Effector memory CD8-positive, alpha-beta T cell (primary cell): ENCODE data around the gene NEMF.
"Not testable (repeated sequence)": the region's sequence is repeated elsewhere in the genome, so short reads cannot be mapped to it uniquely, and the experiment has no call there.

ENCODE experiments used
- ATAC-seq: fragments of 150-1000 bp; cut with Tn5 transposase; replicated peaks from 2 replicates; pipeline ENCODE4 v1.10.0; 2021; ENCODE audit warnings: mild to moderate bottlenecking, moderate library complexity
- DNase-seq, 3 experiments: peaks; one replicate each; pipeline ENCODE4 v3.0.0; 2021
- H3K27ac Mint-ChIP-seq, 2 donors: one replicate each; pipeline ENCODE4 v1.8.0; 2022; ENCODE audit warnings: mild to moderate bottlenecking in 2 of 2, mixed read lengths in 2 of 2, moderate library complexity in 2 of 2
- H3K27me3 Mint-ChIP-seq, 2 donors: one replicate each; pipeline ENCODE4 v1.8.0; 2022; ENCODE audit warnings: mixed read lengths in 2 of 2
- H3K36me3 Mint-ChIP-seq: one replicate; pipeline ENCODE4 v1.8.0; 2022; ENCODE audit warnings: mild to moderate bottlenecking, moderate library complexity, mixed read lengths; ENCODE audit not compliant: insufficient read depth
- H3K4me1 Mint-ChIP-seq, 2 donors: one replicate each; pipeline ENCODE4 v1.8.0; 2022; ENCODE audit warnings: low read depth in 2 of 2, mixed read lengths in 2 of 2
- H3K4me3 Mint-ChIP-seq, 2 donors: one replicate each; pipeline ENCODE4 v1.8.0; 2022; ENCODE audit warnings: mild to moderate bottlenecking in 2 of 2, mixed read lengths in 2 of 2, moderate library complexity in 2 of 2
- H3K9me3 Mint-ChIP-seq, 2 donors: one replicate each; pipeline ENCODE4 v1.8.0; 2022; ENCODE audit warnings: mixed read lengths in 2 of 2

NEMF gene

GRCh38 chr14:49849213-49849847 is 3.3 kb downstream of the NEMF start:
- Mint-ChIP-seq H3K27me3 (no peaks in the 10 kb centered on the region), H3K4me1 (peaks cover 22 to 46% of the 10 kb centered on the region in 2 donors), H3K4me3 (no peak overlapping the region), H3K27ac (peak overlapping the region; percentile 12 to 83), H3K36me3 (peaks cover 54% of the 10 kb centered on the region), H3K9me3 (no peaks in the 10 kb centered on the region)
- DNase-seq (no peak), ATAC-seq (no peak)

GRCh38 chr14:49828640-49829039 is 23.9 kb downstream of the NEMF start:
- ATAC-seq: no peak
- Mint-ChIP-seq H3K9me3 (no peaks in the 10 kb centered on the region), H3K27ac (peak overlapping the region in 1 of 2 donors; percentile 71), H3K4me1 (peaks cover 1 to 5% of the 10 kb centered on the region in 2 donors), H3K4me3 (no peak overlapping the region), H3K27me3 (no peaks in the 10 kb centered on the region), H3K36me3 (peaks cover 93% of the 10 kb centered on the region)
- no peak for DNase-seq

GRCh38 chr14:49820176-49820575 is 32.4 kb downstream of the NEMF start:
- peaks cover 74% of the 10 kb centered on the region for H3K36me3 Mint-ChIP-seq

DNA sequence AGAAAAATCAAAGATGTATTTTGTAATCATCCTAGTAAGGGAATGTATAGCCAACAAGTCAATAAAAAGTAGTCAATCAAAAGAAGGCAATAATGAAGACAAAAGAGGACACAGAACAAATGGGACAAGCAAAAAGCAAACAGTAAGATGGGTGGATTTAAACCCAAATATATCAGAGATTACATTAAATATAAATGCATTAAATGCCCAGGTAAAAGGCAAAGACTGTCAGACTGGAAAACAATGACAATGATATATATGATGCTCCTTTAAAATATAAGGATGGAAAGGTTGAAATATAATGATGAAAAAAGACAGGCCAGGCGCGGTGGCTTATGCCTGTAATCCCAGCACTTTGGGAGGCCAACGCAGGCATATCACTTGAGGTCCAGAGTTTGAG is 35.7 kb downstream of the NEMF start:
- Mint-ChIP-seq H3K27me3 (no peaks in the 10 kb centered on the region), H3K36me3 (peaks cover 70% of the 10 kb centered on the region), H3K4me3 (no peak overlapping the region), H3K9me3 (no peaks in the 10 kb centered on the region), H3K4me1 (peaks cover 0 to 4% of the 10 kb centered on the region in 2 donors), H3K27ac (peak overlapping the region in 1 of 2 donors; percentile 35)
- DNase-seq (no peak), ATAC-seq (no peak)

More at GRCh38 chr14:49820176-49820575, 32.4 kb downstream of the NEMF start:
- H3K9me3 Mint-ChIP-seq: no peaks in the 10 kb centered on the region
- H3K27ac Mint-ChIP-seq: no peak overlapping the region
- peaks cover 0 to 8% of the 10 kb centered on the region in 2 donors for H3K4me1 Mint-ChIP-seq
- no peaks in the 10 kb centered on the region for H3K27me3 Mint-ChIP-seq
- DNase-seq (no peak), ATAC-seq (no peak)
- H3K4me3 Mint-ChIP-seq: no peak overlapping the region

DNA sequence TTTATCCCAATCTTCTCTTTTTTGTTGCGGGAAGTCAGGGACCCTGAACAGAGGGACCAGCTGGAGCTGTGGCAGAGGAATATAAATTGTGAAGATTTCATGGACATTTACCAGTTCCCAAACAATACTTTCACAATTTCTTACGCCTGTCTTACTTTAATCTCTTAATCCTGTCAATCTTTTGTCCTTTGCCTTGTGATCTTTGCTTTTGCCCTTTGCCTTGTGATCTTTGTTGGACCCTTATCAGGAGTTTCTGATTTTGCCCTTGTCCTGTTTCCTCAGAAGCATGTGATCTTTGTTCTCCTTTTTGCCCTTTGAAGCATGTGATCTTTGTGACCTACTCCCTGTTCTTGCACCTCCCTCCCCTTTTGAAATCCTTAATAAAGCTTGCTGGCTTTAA is 36.5 kb downstream of the NEMF start:
- H3K9me3 Mint-ChIP-seq, H3K27me3 Mint-ChIP-seq, DNase-seq, H3K4me1 Mint-ChIP-seq, ATAC-seq, H3K4me3 Mint-ChIP-seq: not testable (repeated sequence)
- H3K27ac Mint-ChIP-seq: peak overlapping the region in 1 of 2 donors; percentile 35
- peaks cover 75% of the 10 kb centered on the region for H3K36me3 Mint-ChIP-seq

GRCh38 chr14:49808780-49809179 is 43.8 kb downstream of the NEMF start:
- Mint-ChIP-seq H3K4me3 (no peak overlapping the region), H3K27me3 (no peaks in the 10 kb centered on the region), H3K4me1 (peaks cover 0 to 8% of the 10 kb centered on the region in 2 donors), H3K36me3 (peaks cover 68% of the 10 kb centered on the region), H3K9me3 (no peaks in the 10 kb centered on the region), H3K27ac (peak overlapping the region in 1 of 2 donors; percentile 8)
- no peak for ATAC-seq
- no peak for DNase-seq

DNA sequence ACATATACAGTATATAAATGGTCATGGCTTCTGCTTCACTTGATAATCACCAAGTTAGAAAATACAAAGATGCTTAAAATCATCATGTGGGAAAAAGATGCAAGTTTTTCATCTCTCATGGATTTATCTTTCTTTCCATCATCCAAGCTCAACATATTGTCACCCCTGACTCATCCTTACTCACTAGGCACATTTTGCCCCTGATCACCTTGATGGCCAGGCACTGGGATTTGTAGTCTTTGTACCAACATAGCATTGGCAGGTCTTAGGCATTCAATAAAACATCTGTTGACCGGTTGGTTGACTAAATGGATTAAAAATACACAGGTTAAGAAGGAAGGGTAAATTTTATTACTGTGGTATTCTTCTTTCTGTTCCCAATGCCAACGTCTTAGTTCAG is 56.6 kb downstream of the NEMF start:
- Mint-ChIP-seq H3K9me3 (no peaks in the 10 kb centered on the region), H3K27ac (peak overlapping the region; percentile 18 to 68), H3K4me3 (no peak overlapping the region), H3K4me1 (peaks cover 0 to 5% of the 10 kb centered on the region in 2 donors), H3K36me3 (peaks cover 98% of the 10 kb centered on the region), H3K27me3 (no peaks in the 10 kb centered on the region)
- DNase-seq: no peak
- no peak for ATAC-seq

- Mint-ChIP-seq H3K27me3 (no peaks in the 10 kb centered on the region), H3K9me3 (no peaks in the 10 kb centered on the region), H3K27ac (peak overlapping the region; percentile 41 to 77), H3K4me3 (no peak overlapping the region), H3K36me3 (peaks cover 98% of the 10 kb centered on the region), H3K4me1 (peaks cover 0 to 10% of the 10 kb centered on the region in 2 donors)
- DNase-seq (no peak), ATAC-seq (no peak)
These were observed 60.0 kb downstream of the NEMF start for GRCh38 chr14:49792618-49793017.

GRCh38 chr14:49786315-49786714 is 66.3 kb downstream of the NEMF start:
- Mint-ChIP-seq H3K9me3 (no peaks in the 10 kb centered on the region), H3K4me3 (no peak overlapping the region), H3K27ac (peak overlapping the region in 1 of 2 donors; percentile 64), H3K36me3 (peaks cover 97% of the 10 kb centered on the region), H3K4me1 (peaks cover 0 to 6% of the 10 kb centered on the region in 2 donors), H3K27me3 (no peaks in the 10 kb centered on the region)
- DNase-seq: no peak
- ATAC-seq: no peak

- Mint-ChIP-seq H3K27me3 (no peaks in the 10 kb centered on the region), H3K4me3 (no peak overlapping the region), H3K4me1 (peaks cover 0 to 1% of the 10 kb centered on the region in 2 donors), H3K27ac (no peak overlapping the region), H3K9me3 (no peaks in the 10 kb centered on the region), H3K36me3 (peaks cover 97% of the 10 kb centered on the region)
- no peak for DNase-seq
- ATAC-seq: no peak
These were observed 69.1 kb downstream of the NEMF start for GRCh38 chr14:49783394-49784014.

GRCh38 chr14:49781040-49781439 is 71.5 kb downstream of the NEMF start:
- not testable (repeated sequence) for H3K27me3 Mint-ChIP-seq

GRCh38 chr14:49778421-49778820 is 74.2 kb downstream of the NEMF start:
- Mint-ChIP-seq H3K36me3 (peaks cover 80% of the 10 kb centered on the region), H3K27me3 (no peaks in the 10 kb centered on the region), H3K4me1 (peaks cover 1 to 12% of the 10 kb centered on the region in 2 donors), H3K4me3 (no peak overlapping the region), H3K27ac (peak overlapping the region in 1 of 2 donors; percentile 25), H3K9me3 (no peaks in the 10 kb centered on the region)
- ATAC-seq (no peak), DNase-seq (no peak)

More at GRCh38 chr14:49781040-49781439, 71.5 kb downstream of the NEMF start:
- H3K27ac Mint-ChIP-seq: peak overlapping the region; percentile 51 to 65
- not testable (repeated sequence) for H3K4me1 Mint-ChIP-seq, H3K4me3 Mint-ChIP-seq, H3K9me3 Mint-ChIP-seq, DNase-seq, ATAC-seq
- H3K36me3 Mint-ChIP-seq: peaks cover 87% of the 10 kb centered on the region

DNA sequence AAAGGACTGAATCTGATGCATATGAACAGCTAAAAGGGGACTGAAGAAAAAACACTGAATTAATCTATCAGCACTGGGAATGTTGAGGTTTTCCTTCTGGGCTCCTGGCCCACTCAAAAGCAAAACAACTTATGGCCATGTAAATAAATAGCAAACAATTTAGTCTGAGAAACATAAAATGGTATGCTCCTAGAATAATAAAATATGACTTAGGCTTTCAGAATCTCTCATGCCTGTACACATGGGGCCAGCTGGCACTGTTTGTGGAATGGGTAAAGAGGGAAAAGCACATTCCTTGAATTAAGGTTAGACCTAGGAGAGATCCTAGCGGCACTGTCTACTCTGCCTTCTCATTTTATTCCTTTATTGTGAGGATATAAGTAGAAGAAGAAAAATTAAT is 78.5 kb downstream of the NEMF start:
- H3K9me3 Mint-ChIP-seq: no peaks in the 10 kb centered on the region
- ATAC-seq: no peak
- no peak overlapping the region for H3K4me3 Mint-ChIP-seq
- no peaks in the 10 kb centered on the region for H3K27me3 Mint-ChIP-seq
- DNase-seq: no peak
- no peak overlapping the region for H3K27ac Mint-ChIP-seq
- H3K4me1 Mint-ChIP-seq: peaks cover 9 to 30% of the 10 kb centered on the region in 2 donors
- H3K36me3 Mint-ChIP-seq: peaks cover 61% of the 10 kb centered on the region

DNA sequence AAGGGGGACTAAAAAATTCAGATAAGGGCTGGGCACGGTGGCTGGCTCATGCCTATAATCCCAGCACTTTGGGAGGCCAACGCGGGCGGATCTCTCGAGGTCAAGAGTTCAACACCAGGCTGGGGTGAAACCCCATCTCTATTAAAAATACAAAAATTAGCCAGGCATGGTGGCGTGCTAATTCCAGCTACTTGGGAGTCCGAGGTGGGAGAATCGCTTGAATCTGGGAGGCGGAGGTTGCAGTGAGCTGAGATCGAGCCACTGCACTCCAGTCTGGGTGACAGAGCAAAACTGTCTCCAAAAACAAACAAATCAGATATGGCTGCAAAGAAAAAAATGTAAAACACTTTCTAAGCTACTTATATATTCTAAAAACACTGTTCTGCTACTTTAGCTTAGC is 80.9 kb downstream of the NEMF start:
- H3K27me3 Mint-ChIP-seq, H3K4me3 Mint-ChIP-seq, ATAC-seq, H3K27ac Mint-ChIP-seq, DNase-seq, H3K9me3 Mint-ChIP-seq: not testable (repeated sequence)
- H3K36me3 Mint-ChIP-seq: peaks cover 58% of the 10 kb centered on the region
- H3K4me1 Mint-ChIP-seq: peaks cover 14 to 36% of the 10 kb centered on the region in 2 donors
